Caco-2 (cell line): Measurements from ENCODE around the gene TACC2. TPM values are rescaled to one million over a fixed set of nuclear protein-coding genes. Genes with fewer than 3 reads are reported as not detected.
"Not testable (repeated sequence)": the region's sequence is repeated elsewhere in the genome, so short reads cannot be mapped to it uniquely, and the experiment has no call there.

Experiments
- BruUV-seq: library from RNA; stranded (reverse); fragments of 400-500 nt; replicated peaks from 2 replicates; lab custom pipeline; 2021; lab: Mats Ljungman, UMichigan
- CTCF ChIA-PET: fragments of 300-600 bp; sonication (Branson Sonifier 250); formaldehyde crosslinking; loops from one replicate; lab custom pipeline; 2022; ENCODE audit warnings: antibody characterized with exemption; lab: Charles Lee
- POLR2A ChIA-PET: fragments of 300-600 bp; sonication (Branson Sonifier 250); formaldehyde crosslinking; loops from one replicate; lab custom pipeline; 2022; ENCODE audit warnings: antibody characterized with exemption; lab: Charles Lee
- DNase-seq, 2 experiments: peaks; one replicate each; pipeline versions ENCODE4 v3.0.0 to v3.0.0-alpha.2; 2020 to 2022
- H3K27me3 ChIP-seq: replicated peaks from 2 replicates; pipeline ENCODE4 v1.6.0; 2011; ENCODE audit warnings: low read length; ENCODE audit not compliant: control insufficient read depth, insufficient read depth
- H3K36me3 ChIP-seq: 2 replicates; pipeline ENCODE4 v1.5.1; 2011; ENCODE audit warnings: low read length; ENCODE audit not compliant: control insufficient read depth, insufficient read depth
- H3K4me1 ChIP-seq: fragments of 250-450 bp; sonication (Bioruptor Pico); 2 replicates; pipeline ENCODE4 v1.5.1; 2020; ENCODE audit warnings: mild to moderate bottlenecking
- H3K4me3 ChIP-seq: 2 replicates; pipeline ENCODE4 v1.5.1; 2011; ENCODE audit warnings: low read depth, mild to moderate bottlenecking, control low read depth, low read length
- H3K9me3 ChIP-seq: fragments of 250-450 bp; sonication (Bioruptor Pico); 2 replicates; pipeline ENCODE4 v1.5.1; 2020; ENCODE audit warnings: mild to moderate bottlenecking, moderate library complexity
- H3K27ac Mint-ChIP-seq: one replicate; pipeline ENCODE4 v1.8.0; 2022; ENCODE audit warnings: mixed read lengths; ENCODE audit not compliant: unreplicated experiment
- H3K27me3 Mint-ChIP-seq: one replicate; pipeline ENCODE4 v1.8.0; 2022; ENCODE audit warnings: mixed read lengths; ENCODE audit not compliant: insufficient read depth, unreplicated experiment
- H3K36me3 Mint-ChIP-seq: one replicate; pipeline ENCODE4 v1.8.0; 2022; ENCODE audit warnings: mild to moderate bottlenecking, mixed read lengths; ENCODE audit not compliant: insufficient read depth, unreplicated experiment
- H3K4me1 Mint-ChIP-seq: one replicate; pipeline ENCODE4 v1.8.0; 2022; ENCODE audit warnings: low read depth, mixed read lengths; ENCODE audit not compliant: unreplicated experiment
- H3K4me3 Mint-ChIP-seq: one replicate; pipeline ENCODE4 v1.8.0; 2022; ENCODE audit warnings: mild to moderate bottlenecking, moderate library complexity, mixed read lengths; ENCODE audit not compliant: unreplicated experiment
- H3K9me3 Mint-ChIP-seq: one replicate; pipeline ENCODE4 v1.8.0; 2022; ENCODE audit warnings: mixed read lengths; ENCODE audit not compliant: unreplicated experiment
- CTCF ChIP-seq, 2 experiments: fragments of 200-600 bp in 1 of 2; IDR thresholded peaks; 1 replicate in 1 of 2; 2 replicates in 1 of 2; pipeline versions ENCODE4 v1.5.1 to v1.8.0; 2011 to 2022; ENCODE audit warnings: antibody characterized with exemption in 1 of 2, control low read depth in 1 of 2, inconsistent platforms in 1 of 2, low read depth in 1 of 2, low read length in 1 of 2, mild to moderate bottlenecking in 1 of 2, moderate library complexity in 1 of 2; ENCODE audit not compliant: insufficient read depth in 1 of 2, severe bottlenecking in 1 of 2, unreplicated experiment in 1 of 2
- intact Hi-C: fragments of 100-400 bp; cut with micrococcal nuclease; formaldehyde crosslinking; loops from one replicate; pipeline ENCODE4 v1.10.0; 2022; ENCODE audit not compliant: unreplicated experiment
- total RNA-seq: library from RNA; stranded (reverse); gene quantifications from 2 replicates; pipeline ENCODE4 v1.2.3, GENCODE V29; 2022

Gene TACC2
- total RNA-seq, 1 experiment from 2014 or later: 117 TPM

GRCh38 chr10:122022276-122022675 lies 33.3 kb downstream of the TACC2 start:
- DNase-seq: no peak
- ChIA-PET POLR2A (no interaction called here), CTCF (no interaction called here)
- Mint-ChIP-seq H3K36me3 (peaks cover 58% of the 10 kb centered on the region), H3K9me3 (no peaks in the 10 kb centered on the region), H3K4me3 (no peak overlapping the region), H3K27ac (no peak overlapping the region), H3K27me3 (no peaks in the 10 kb centered on the region), H3K4me1 (no peaks in the 10 kb centered on the region)
- no peaks in the 10 kb centered on the region for H3K27me3 ChIP-seq
- intact Hi-C loops: no loop called here
- H3K4me1 ChIP-seq: peaks cover 10% of the 10 kb centered on the region
- H3K9me3 ChIP-seq: no peaks in the 10 kb centered on the region
- H3K4me3 ChIP-seq: no peak overlapping the region
- H3K36me3 ChIP-seq: peaks cover 1% of the 10 kb centered on the region
- no peak for TF ChIP-seq CTCF (IDR thresholded peaks at IDR 0.05; ENCODE audit: insufficient read depth in 1 of 2, low read depth in 1 of 2, low read length in 1 of 2, severe bottlenecking in 1 of 2, unreplicated experiment in 1 of 2)
- BruUV-seq: no TSS peak

- BruUV-seq, CTCF ChIA-PET, H3K4me3 Mint-ChIP-seq, intact Hi-C loops, H3K27me3 Mint-ChIP-seq, H3K4me3 ChIP-seq, H3K4me1 Mint-ChIP-seq, H3K9me3 ChIP-seq, H3K27ac Mint-ChIP-seq, H3K9me3 Mint-ChIP-seq, DNase-seq, H3K27me3 ChIP-seq, POLR2A ChIA-PET, H3K36me3 ChIP-seq, H3K4me1 ChIP-seq: not testable (repeated sequence)
- peaks cover 58% of the 10 kb centered on the region for H3K36me3 Mint-ChIP-seq
Measured at GRCh38 chr10:122023257-122023656, 34.3 kb downstream of the TACC2 start.

- ChIA-PET POLR2A (no interaction called here), CTCF (no interaction called here)
- no TSS peak for BruUV-seq
- no peak overlapping the region for H3K27ac Mint-ChIP-seq
- H3K36me3 Mint-ChIP-seq: peaks cover 6% of the 10 kb centered on the region
- DNase-seq: no peak
- Histone ChIP-seq H3K4me1 (peaks cover 5% of the 10 kb centered on the region; the same call in 1 of the 2 replicates), H3K36me3 (no peaks in the 10 kb centered on the region; the same call in 1 of the 2 replicates), H3K27me3 (no peaks in the 10 kb centered on the region), H3K4me3 (no peak overlapping the region), H3K9me3 (no peaks in the 10 kb centered on the region)
- H3K4me3 Mint-ChIP-seq: no peak overlapping the region
- TF ChIP-seq CTCF (IDR thresholded peaks at IDR 0.05; ENCODE audit: insufficient read depth in 1 of 2, low read depth in 1 of 2, low read length in 1 of 2, severe bottlenecking in 1 of 2, unreplicated experiment in 1 of 2): no peak
- intact Hi-C loops: no loop called here
- no peaks in the 10 kb centered on the region for H3K27me3 Mint-ChIP-seq
- H3K4me1 Mint-ChIP-seq: peaks cover 6% of the 10 kb centered on the region
- no peaks in the 10 kb centered on the region for H3K9me3 Mint-ChIP-seq
Measured at GRCh38 chr10:122029499-122030199, 40.7 kb downstream of the TACC2 start.
